ENCODE measurements around the gene USP49. TPM values are rescaled to one million over a fixed set of nuclear protein-coding genes. Genes with fewer than 3 reads are reported as not detected.
A peak's percentile ranks its signal among the peaks of the same experiment; 100 is the strongest.
"Not testable (repeated sequence)": the region's sequence is repeated elsewhere in the genome, so short reads cannot be mapped to it uniquely, and the experiment has no call there.

The USP49 gene
- total RNA-seq = 1 to 10 TPM in 5 of 6 experiments, under 1 TPM in 1; 0.87 to 2.0 (median 1.3) TPM
- long read RNA-seq = 0 reads

DNA sequence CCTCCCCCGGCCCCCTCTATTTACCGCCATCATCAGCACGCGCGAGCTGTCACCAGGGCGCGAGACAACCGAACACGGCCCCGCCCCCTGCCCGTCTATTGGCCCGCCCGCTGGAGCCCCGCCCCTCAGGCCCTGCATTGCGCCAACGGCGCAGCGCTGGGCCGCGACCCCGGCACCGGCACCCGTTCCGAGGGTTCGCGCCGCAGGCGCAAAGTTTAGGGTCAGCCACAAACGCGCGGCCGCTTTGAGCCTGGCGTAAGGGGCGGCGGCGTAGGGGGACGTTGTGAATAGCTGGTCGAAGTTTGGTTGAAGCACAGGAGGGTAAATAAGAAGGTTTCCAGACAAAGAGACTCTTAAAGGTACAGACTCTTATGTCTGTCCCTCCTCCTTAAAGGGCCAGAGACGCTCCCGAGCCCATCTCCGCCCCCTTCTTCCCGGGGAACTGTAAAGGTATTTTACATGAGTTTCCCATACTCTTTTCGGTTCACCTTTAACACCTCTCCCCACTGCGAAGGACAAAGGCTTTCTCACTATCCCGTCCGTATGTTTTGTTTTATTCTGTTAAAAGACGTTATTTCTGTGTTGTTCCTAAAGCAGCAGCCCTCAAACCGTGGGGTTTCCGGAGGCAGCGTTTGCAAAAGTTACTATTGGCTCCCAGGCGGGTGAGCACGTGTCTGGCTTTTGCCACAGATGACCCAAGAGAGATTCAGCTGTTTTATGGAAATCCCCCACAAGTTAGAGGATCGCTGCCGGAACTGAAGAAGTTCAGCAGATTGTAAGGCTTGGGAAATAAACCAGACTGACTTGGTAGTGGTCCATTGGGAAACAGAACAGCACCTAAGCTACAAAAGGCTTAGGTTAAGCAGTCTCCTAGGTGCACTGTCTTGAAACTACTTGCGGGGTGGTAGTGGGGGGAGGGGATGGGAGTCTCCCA, at the start of gene USP49:
USP49 (minus strand) TSS at position 76 of the 934 bp plus-strand sequence. CDS start 88,392 bp downstream, outside the sequence.
- Histone ChIP-seq H3K27ac (peak within 1 kb of the TSS in 2 of 3 donors; percentile 58 to 76), H3K9me3 (no peaks in the 10 kb centered on the region), H3K36me3 (no peaks in the 10 kb centered on the region), H3K4me1 (peaks cover 0 to 7% (median 2%) of the 10 kb centered on the region in 4 donors), H3K27me3 (no peaks in the 10 kb centered on the region), H3K4me3 (peak within 1 kb of the TSS; percentile 65 to 81 (median 66))
- TF ChIP-seq, protein P1, sequence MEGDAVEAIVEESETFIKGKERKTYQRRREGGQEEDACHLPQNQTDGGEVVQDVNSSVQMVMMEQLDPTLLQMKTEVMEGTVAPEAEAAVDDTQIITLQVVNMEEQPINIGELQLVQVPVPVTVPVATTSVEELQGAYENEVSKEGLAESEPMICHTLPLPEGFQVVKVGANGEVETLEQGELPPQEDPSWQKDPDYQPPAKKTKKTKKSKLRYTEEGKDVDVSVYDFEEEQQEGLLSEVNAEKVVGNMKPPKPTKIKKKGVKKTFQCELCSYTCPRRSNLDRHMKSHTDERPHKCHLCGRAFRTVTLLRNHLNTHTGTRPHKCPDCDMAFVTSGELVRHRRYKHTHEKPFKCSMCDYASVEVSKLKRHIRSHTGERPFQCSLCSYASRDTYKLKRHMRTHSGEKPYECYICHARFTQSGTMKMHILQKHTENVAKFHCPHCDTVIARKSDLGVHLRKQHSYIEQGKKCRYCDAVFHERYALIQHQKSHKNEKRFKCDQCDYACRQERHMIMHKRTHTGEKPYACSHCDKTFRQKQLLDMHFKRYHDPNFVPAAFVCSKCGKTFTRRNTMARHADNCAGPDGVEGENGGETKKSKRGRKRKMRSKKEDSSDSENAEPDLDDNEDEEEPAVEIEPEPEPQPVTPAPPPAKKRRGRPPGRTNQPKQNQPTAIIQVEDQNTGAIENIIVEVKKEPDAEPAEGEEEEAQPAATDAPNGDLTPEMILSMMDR (IDR thresholded peaks at IDR 0.05) = no peak
- DNase-seq (peak; percentile 91 to 92 (median 91)), ATAC-seq (peak; percentile 98 to 99 (median 99))
- intact Hi-C loops (cut with DNase I) = no loop called here
- 0% methylated on average over 29 of the region's 55 CpGs for WGBS (ENCODE audit: insufficient coverage, low coverage, low lambda C conversion rate, missing lambda C conversion rate)

DNA sequence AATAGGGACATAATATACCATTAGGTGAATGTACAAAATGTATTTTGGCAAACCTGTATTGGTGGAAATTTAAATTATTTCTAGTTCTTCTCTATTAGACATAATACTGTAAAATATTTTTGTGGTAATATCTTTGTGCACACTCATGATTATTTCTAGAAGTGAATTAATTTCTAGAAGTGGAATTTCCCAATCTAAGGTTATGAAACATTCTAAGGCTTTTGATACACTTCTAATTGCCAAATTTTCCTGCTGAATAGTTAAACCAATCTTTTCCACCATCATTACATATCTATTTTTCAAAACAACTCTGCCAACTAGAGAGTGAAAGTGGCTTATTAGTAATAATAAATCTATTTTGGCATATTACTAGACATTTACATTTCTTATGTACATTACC, 48.3 kb upstream of the USP49 start:
- TF ChIP-seq, protein P1 (IDR thresholded peaks at IDR 0.05) = no peak
- TF ChIP-seq POLR2A (IDR thresholded peaks at IDR 0.05) = no peak
- Histone ChIP-seq H3K9me3 (no peaks in the 10 kb centered on the region), H3K27ac (no peak overlapping the region), H3K36me3 (no peaks in the 10 kb centered on the region), H3K27me3 (no peaks in the 10 kb centered on the region), H3K4me1 (peaks cover 0 to 13% (median 0%) of the 10 kb centered on the region in 4 donors), H3K4me3 (no peak overlapping the region)
- intact Hi-C loops (cut with DNase I) = no loop called here
- ATAC-seq = no peak
- DNase-seq = no peak

DNA sequence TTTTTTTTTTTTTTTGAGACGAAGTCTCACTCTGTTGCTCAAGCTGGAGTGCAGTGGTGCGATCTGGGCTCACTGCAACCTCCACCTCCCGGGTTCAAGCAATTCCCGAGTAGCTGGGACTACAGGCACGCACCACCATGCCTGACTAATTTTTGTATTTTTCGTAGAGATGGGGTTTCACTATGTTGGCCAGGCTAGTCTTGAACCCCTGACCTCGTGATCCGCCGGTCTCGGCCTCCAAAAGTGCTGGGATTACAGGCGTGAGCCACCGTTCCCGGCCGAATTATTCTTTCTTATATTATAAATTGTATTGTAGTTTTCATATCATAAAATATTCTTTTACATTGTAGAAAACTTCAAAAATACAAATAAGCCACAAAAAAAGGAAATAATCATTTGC, 47.7 kb upstream of the USP49 start:
- H3K27me3 ChIP-seq; ATAC-seq; H3K4me3 ChIP-seq; DNase-seq; H3K27ac ChIP-seq; H3K36me3 ChIP-seq; H3K9me3 ChIP-seq; intact Hi-C loops (cut with DNase I): not testable (repeated sequence)
- WGBS (ENCODE audit: insufficient coverage, low coverage, low lambda C conversion rate, missing lambda C conversion rate) = 89% methylated on average over 13 of the region's 14 CpGs
- H3K4me1 ChIP-seq = peaks cover 0 to 13% (median 0%) of the 10 kb centered on the region in 4 donors

DNA sequence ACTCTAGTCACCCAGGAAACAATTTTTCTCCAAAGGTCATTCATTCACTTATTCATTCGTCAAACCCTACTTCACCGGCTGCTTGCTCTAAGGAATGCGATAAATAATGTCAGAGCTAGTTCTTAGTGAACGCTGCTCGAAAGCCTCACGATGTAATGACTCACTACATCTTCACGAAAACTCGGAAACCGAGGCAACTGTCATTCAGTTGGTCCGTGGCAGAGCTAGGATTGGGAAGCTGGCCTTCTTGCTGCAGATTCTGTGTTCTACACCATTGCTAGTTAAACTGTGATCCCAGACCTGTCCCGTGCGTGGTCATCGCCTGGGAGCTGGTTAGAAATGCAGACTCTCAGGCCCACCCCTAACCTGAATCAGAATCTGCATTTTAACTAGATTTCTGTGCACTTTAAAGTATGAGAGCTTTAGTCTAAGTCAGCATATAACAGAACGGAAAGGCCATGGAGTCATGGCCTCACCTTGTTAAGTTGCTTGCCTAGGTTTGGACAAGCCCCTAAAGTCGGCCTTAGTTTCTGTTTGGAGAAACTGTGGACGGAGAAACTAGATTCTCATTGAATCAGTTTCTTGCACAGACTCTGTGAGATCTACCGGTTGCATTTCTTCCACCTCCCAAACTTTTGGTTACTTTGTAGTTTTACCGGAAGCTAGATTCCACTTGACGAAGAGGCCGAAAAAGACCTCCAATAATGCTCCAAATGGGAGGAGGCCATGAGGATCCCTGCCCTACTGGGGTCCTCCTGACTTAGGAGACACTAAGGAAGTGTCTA, 47.1 kb upstream of the USP49 start:
- no peak for TF ChIP-seq POLR2A (IDR thresholded peaks at IDR 0.05)
- TF ChIP-seq, protein P1 (IDR thresholded peaks at IDR 0.05) = no peak
- WGBS (ENCODE audit: insufficient coverage, low coverage, low lambda C conversion rate, missing lambda C conversion rate) = 41% methylated on average over 17 of the region's 20 CpGs
- intact Hi-C loops (cut with DNase I) = no loop called here
- Histone ChIP-seq H3K9me3 (no peaks in the 10 kb centered on the region), H3K4me3 (peak overlapping the region; percentile 89 to 95 (median 93)), H3K27ac (peak overlapping the region; percentile 11 to 59 (median 43)), H3K36me3 (no peaks in the 10 kb centered on the region), H3K4me1 (peaks cover 0 to 13% (median 0%) of the 10 kb centered on the region in 4 donors), H3K27me3 (no peaks in the 10 kb centered on the region)
- DNase-seq (no peak), ATAC-seq (peak in 1 of 4 donors; percentile 10)

Data from right lobe of liver (tissue), 6 donors.